ENCODE results near the gene PNMT. TPM values are rescaled to one million over a fixed set of nuclear protein-coding genes. Genes with fewer than 3 reads are reported as not detected.

PNMT gene
- total and polyA plus RNA-seq, 2 of the 4 experiments (the other 2 are of a cell fraction) = not detected

DNA sequence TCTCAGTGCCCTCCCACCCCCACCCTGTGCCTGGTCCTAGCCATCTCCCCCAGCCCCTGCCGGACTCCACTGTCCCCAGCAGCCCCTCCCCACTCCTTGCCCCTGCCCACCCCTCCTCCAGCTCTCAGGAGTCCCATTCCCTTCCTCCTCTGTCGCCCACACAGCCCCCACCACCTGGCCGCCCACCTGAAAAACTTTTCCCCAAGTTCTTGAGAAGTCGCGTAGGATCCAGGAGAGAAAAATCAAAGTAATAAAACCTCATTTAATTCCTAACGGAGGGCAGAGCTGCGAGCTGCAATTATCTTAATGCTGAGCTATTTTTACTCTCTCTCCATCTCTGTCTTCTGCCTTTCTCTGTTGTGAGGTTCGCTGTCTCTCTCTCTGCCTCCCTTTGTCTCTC lies 43.9 kb upstream of the PNMT start:
- in situ Hi-C loops (cut with MboI; ENCODE audit: low sequenced_read_pairs) (loop anchor here (5.0 kb wide), 1 partner anchor 82 kb away; no protein-coding TSS in a partner anchor), dilution Hi-C loops (cut with HindIII; ENCODE audit: low sequenced_read_pairs, unreplicated experiment) (no loop called here), intact Hi-C loops (cut with micrococcal nuclease) (loop anchor here (10.0 kb wide), 1 partner anchor 360 kb away; the partner anchor contains the start of gene PSMD3)
- no TSS peak for BruUV-seq (replicated peaks)
- Histone ChIP-seq H2AFZ (replicated peaks; ENCODE audit: low read length, poor library complexity) (no peak overlapping the region), H4K8ac (ENCODE audit: low read depth in 2 of 2, low read length in 2 of 2) (no peak overlapping the region), H3K27ac (ENCODE audit: insufficient read depth, low read length) (no peak overlapping the region), H4K20me1 (ENCODE audit: insufficient read depth, low read length) (no peaks in the 10 kb centered on the region), H3K9me1 (ENCODE audit: insufficient read depth, low read length) (no peaks in the 10 kb centered on the region), H3K79me1 (ENCODE audit: low read depth in 1 of 2, low read length in 2 of 2) (no peaks in the 10 kb centered on the region), H3K14ac (replicated peaks; ENCODE audit: low read depth, low read length) (no peak overlapping the region), H2BK15ac (ENCODE audit: low read depth, low read length) (no peak overlapping the region), H3K9me3 (ENCODE audit: control insufficient read depth, insufficient read depth, low read length) (no peaks in the 10 kb centered on the region), H2BK120ac (ENCODE audit: low read depth, low read length) (no peak overlapping the region), H2AK5ac (ENCODE audit: low read depth, low read length) (no peak overlapping the region), H3K27me3 (ENCODE audit: control insufficient read depth, insufficient read depth, low read length) (peaks cover 61% of the 10 kb centered on the region), H4K91ac (ENCODE audit: insufficient read depth, low read depth, low read length) (no peak overlapping the region), H2BK5ac (ENCODE audit: low read depth, low read length, poor library complexity, severe bottlenecking) (no peak overlapping the region), H3K23ac (ENCODE audit: low read depth, low read length) (no peak overlapping the region), H3K56ac (ENCODE audit: extremely low read depth, insufficient read depth, low read length) (no peak overlapping the region), H3K18ac (ENCODE audit: low read depth, low read length) (no peak overlapping the region), H3K36me3 (ENCODE audit: control insufficient read depth, insufficient read depth, low read length) (no peaks in the 10 kb centered on the region), H2BK20ac (ENCODE audit: low read depth, low read length) (no peak overlapping the region), H4K5ac (ENCODE audit: low read depth, low read length) (no peak overlapping the region), H3K4ac (ENCODE audit: low read depth, low read length) (no peak overlapping the region), H3K4me1 (ENCODE audit: control insufficient read depth, insufficient read depth, low read length) (peaks cover 3% of the 10 kb centered on the region; the same call in 1 of the 2 replicates), H3K9ac (ENCODE audit: low read depth, low read length) (no peak overlapping the region), H3K4me2 (ENCODE audit: low read depth, low read length) (no peak overlapping the region), H3K4me3 (ENCODE audit: insufficient read depth, low read depth, low read length) (no peak overlapping the region), H2AK9ac (replicated peaks; ENCODE audit: low read depth, low read length, poor library complexity) (no peak overlapping the region)
- TF ChIP-seq ELK1 (IDR thresholded peaks at IDR 0.05; ENCODE audit: borderline replicate concordance, low read depth, low read length) (no peak), MAZ (IDR thresholded peaks at IDR 0.05; ENCODE audit: borderline replicate concordance, low read depth, low read length) (no peak), POLR2A (IDR thresholded peaks at IDR 0.05; ENCODE audit: low read depth, low read length) (no peak), CEBPB (IDR thresholded peaks at IDR 0.05; ENCODE audit: low read depth, low read length) (no peak), RCOR1 (IDR thresholded peaks at IDR 0.05; ENCODE audit: insufficient replicate concordance, low read length) (no peak), CHD1 (IDR thresholded peaks at IDR 0.05; ENCODE audit: low read depth, low read length) (no peak), MAFK (IDR thresholded peaks at IDR 0.05; ENCODE audit: low read depth, low read length) (no peak), RAD21 (IDR thresholded peaks at IDR 0.05; ENCODE audit: low read length) (no peak), RFX5 (IDR thresholded peaks at IDR 0.05; ENCODE audit: low read depth, low read length) (no peak), NFE2L2 (IDR thresholded peaks at IDR 0.05; ENCODE audit: low read depth, low read length) (no peak), FOS (IDR thresholded peaks at IDR 0.05; ENCODE audit: low read depth, low read length) (no peak), SMC3 (IDR thresholded peaks at IDR 0.05; ENCODE audit: low read depth, low read length) (no peak), MXI1 (IDR thresholded peaks at IDR 0.05; ENCODE audit: borderline replicate concordance, low read depth, low read length) (no peak), BHLHE40 (IDR thresholded peaks at IDR 0.05; ENCODE audit: low read depth, low read length) (no peak)
- TF ChIP-seq, protein P1, sequence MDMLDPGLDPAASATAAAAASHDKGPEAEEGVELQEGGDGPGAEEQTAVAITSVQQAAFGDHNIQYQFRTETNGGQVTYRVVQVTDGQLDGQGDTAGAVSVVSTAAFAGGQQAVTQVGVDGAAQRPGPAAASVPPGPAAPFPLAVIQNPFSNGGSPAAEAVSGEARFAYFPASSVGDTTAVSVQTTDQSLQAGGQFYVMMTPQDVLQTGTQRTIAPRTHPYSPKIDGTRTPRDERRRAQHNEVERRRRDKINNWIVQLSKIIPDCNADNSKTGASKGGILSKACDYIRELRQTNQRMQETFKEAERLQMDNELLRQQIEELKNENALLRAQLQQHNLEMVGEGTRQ (IDR thresholded peaks at IDR 0.05; ENCODE audit: low read depth, low read length) = no peak
- TF ChIP-seq, protein P2, sequence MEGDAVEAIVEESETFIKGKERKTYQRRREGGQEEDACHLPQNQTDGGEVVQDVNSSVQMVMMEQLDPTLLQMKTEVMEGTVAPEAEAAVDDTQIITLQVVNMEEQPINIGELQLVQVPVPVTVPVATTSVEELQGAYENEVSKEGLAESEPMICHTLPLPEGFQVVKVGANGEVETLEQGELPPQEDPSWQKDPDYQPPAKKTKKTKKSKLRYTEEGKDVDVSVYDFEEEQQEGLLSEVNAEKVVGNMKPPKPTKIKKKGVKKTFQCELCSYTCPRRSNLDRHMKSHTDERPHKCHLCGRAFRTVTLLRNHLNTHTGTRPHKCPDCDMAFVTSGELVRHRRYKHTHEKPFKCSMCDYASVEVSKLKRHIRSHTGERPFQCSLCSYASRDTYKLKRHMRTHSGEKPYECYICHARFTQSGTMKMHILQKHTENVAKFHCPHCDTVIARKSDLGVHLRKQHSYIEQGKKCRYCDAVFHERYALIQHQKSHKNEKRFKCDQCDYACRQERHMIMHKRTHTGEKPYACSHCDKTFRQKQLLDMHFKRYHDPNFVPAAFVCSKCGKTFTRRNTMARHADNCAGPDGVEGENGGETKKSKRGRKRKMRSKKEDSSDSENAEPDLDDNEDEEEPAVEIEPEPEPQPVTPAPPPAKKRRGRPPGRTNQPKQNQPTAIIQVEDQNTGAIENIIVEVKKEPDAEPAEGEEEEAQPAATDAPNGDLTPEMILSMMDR (conservative IDR thresholded peaks at IDR 0.05; ENCODE audit: low read depth, low read length) = no peak
- DNase-seq = no peak
- POLR2A ChIA-PET (ENCODE audit: unreplicated experiment) = no interaction called here
- ATAC-seq (ENCODE audit: low read depth) = no peak
- CTCF ChIA-PET = no interaction called here
- WGBS, 2 experiments (ENCODE audit: extremely low coverage in 2 of 2, insufficient read length in 1 of 2) = 65% methylated on average over 4 of the region's 8 CpGs; no CpG with 5 or more reads in 1 of the 2 experiments

All from IMR-90 (cell line).